Measurements from ENCODE around the gene VAV3.

VAV3 gene

DNA sequence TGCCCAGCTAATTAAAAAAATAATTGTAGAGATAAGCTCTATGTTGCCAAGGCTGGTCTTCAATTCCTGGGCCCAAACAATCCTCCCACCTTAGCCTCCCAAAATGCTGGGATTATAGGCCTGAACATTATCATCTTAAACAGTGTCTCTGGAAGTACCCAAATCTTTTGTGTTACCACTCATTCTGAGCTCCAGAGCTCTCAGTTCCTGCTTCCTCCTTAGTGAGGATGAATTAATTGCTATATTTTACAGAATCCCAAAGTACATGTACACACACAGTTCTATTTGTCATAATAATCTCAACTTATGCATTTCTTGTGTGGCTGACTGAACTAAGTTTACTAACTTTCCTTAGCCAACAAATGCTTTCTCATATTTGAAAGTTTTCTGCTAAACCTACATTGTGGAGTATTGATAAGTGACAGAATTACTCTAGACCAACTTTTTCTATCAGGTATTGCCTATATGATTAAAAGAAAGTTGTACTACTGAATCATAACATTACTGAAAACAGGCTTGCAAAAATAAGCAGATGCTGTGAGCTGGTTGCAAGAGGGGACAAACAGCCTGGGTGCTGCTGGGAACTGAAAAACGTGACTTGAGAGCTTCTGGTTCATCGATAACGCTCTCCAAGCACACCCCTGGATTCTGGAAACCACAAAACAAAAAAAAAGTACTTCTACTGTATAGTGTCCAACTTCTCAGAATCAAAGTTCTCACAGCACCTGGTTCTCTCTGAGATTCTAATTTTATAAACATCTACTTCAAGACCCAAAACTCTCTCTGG is 15.3 kb downstream of the VAV3 start:
- Histone ChIP-seq H3F3A (ENCODE audit: control insufficient read depth, insufficient read depth) (no peaks in the 10 kb centered on the region), H3K9me2 (replicated peaks; ENCODE audit: control insufficient read depth, low read length) (0 out of 2 replicates have a peak, but pooled peaks cover 3% of the 10 kb centered on the region), H3K4me1 (ENCODE audit: control insufficient read depth, low read length) (peaks cover 14% of the 10 kb centered on the region), H3K27me3 (ENCODE audit: control insufficient read depth, low read length) (no peaks in the 10 kb centered on the region), H3K36me3 (ENCODE audit: control insufficient read depth, low read length) (no peaks in the 10 kb centered on the region), H3K9me3 (ENCODE audit: control insufficient read depth, insufficient read depth, low read length) (no peaks in the 10 kb centered on the region), H3K79me2 (ENCODE audit: control insufficient read depth, low read length) (no peaks in the 10 kb centered on the region), H3K27ac (ENCODE audit: low read depth, low read length) (no peak overlapping the region), H3K4me2 (ENCODE audit: low read length) (no peak overlapping the region), H3K4me3 (ENCODE audit: low read length) (no peak overlapping the region), H4K20me1 (ENCODE audit: control insufficient read depth, insufficient read depth, low read depth, low read length) (no peaks in the 10 kb centered on the region)
- no peak for TF ChIP-seq EZH2phosphoT487 (IDR thresholded peaks at IDR 0.05; ENCODE audit: borderline replicate concordance, low read length)
- TF ChIP-seq, protein P1, sequence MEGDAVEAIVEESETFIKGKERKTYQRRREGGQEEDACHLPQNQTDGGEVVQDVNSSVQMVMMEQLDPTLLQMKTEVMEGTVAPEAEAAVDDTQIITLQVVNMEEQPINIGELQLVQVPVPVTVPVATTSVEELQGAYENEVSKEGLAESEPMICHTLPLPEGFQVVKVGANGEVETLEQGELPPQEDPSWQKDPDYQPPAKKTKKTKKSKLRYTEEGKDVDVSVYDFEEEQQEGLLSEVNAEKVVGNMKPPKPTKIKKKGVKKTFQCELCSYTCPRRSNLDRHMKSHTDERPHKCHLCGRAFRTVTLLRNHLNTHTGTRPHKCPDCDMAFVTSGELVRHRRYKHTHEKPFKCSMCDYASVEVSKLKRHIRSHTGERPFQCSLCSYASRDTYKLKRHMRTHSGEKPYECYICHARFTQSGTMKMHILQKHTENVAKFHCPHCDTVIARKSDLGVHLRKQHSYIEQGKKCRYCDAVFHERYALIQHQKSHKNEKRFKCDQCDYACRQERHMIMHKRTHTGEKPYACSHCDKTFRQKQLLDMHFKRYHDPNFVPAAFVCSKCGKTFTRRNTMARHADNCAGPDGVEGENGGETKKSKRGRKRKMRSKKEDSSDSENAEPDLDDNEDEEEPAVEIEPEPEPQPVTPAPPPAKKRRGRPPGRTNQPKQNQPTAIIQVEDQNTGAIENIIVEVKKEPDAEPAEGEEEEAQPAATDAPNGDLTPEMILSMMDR (IDR thresholded peaks at IDR 0.05; ENCODE audit: low read depth, low read length, poor library complexity, severe bottlenecking): no peak

DNA sequence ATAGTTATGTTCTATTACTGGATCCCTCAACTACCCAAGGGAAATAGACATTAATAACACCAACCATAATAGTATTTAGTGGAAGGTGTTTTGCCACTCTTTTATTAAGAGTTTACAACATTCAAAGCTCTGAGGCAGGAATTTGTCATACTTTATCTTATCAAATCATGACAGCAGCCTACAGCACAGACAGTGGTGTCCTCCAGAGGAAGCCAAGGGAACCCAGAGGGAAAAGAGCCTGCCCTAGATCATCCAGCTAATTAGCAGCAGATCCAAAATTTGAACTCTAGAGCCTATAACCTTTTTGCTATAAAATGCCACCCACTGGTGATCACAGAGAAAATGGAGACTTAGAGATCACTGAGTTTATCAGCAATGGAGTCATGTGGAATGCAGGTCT is 18.2 kb downstream of the VAV3 start:
- H3K9me2 ChIP-seq (replicated peaks; ENCODE audit: control insufficient read depth, low read length): 0 out of 2 replicates have a peak, but pooled peaks cover 3% of the 10 kb centered on the region
- H3K4me3 ChIP-seq (ENCODE audit: low read length): no peak overlapping the region
- no peaks in the 10 kb centered on the region for H3K27me3 ChIP-seq (ENCODE audit: control insufficient read depth, low read length)
- no peak overlapping the region for H3K27ac ChIP-seq (ENCODE audit: low read depth, low read length)
- H4K20me1 ChIP-seq (ENCODE audit: control insufficient read depth, insufficient read depth, low read depth, low read length): no peaks in the 10 kb centered on the region
- no peaks in the 10 kb centered on the region for H3K9me3 ChIP-seq (ENCODE audit: control insufficient read depth, insufficient read depth, low read length)
- H3K4me1 ChIP-seq (ENCODE audit: control insufficient read depth, low read length): no peaks in the 10 kb centered on the region
- no peak for TF ChIP-seq EZH2phosphoT487 (IDR thresholded peaks at IDR 0.05; ENCODE audit: borderline replicate concordance, low read length)
- H3K79me2 ChIP-seq (ENCODE audit: control insufficient read depth, low read length): no peaks in the 10 kb centered on the region
- H3K4me2 ChIP-seq (ENCODE audit: low read length): no peak overlapping the region
- no peaks in the 10 kb centered on the region for H3K36me3 ChIP-seq (ENCODE audit: control insufficient read depth, low read length)
- H3F3A ChIP-seq (ENCODE audit: control insufficient read depth, insufficient read depth): no peaks in the 10 kb centered on the region

DNA sequence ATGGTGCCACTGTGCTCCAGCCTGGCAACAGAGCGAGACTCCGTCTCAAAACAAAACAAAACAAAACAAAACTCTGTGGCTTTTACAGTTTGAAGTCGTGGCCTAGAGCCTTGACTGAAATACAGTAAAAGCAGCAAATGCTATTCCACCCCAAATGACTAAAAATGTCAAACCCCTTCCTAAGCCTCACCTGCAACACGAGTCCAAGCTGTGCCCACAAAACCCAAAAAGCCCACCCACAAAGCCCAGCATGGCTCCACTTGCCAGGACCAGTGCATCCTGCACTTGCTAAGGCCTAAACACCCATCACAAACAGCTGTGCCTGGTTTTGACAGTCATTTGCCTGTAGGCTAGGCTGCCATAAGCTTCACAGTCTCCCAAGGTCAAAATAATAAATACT is 21.3 kb downstream of the VAV3 start:
- TF ChIP-seq, protein P1 (IDR thresholded peaks at IDR 0.05; ENCODE audit: low read depth, low read length, poor library complexity, severe bottlenecking): no peak
- TF ChIP-seq EZH2phosphoT487 (IDR thresholded peaks at IDR 0.05; ENCODE audit: borderline replicate concordance, low read length): no peak
- 0 out of 2 replicates have a peak, but pooled peaks cover 3% of the 10 kb centered on the region for H3K9me2 ChIP-seq (replicated peaks; ENCODE audit: control insufficient read depth, low read length)
- no peak overlapping the region for H3K27ac ChIP-seq (ENCODE audit: low read depth, low read length)
- H3K4me1 ChIP-seq (ENCODE audit: control insufficient read depth, low read length): no peaks in the 10 kb centered on the region
- H3F3A ChIP-seq (ENCODE audit: control insufficient read depth, insufficient read depth): no peaks in the 10 kb centered on the region
- H3K9me3 ChIP-seq (ENCODE audit: control insufficient read depth, insufficient read depth, low read length): no peaks in the 10 kb centered on the region
- H3K4me3 ChIP-seq (ENCODE audit: low read length): no peak overlapping the region
- H3K4me2 ChIP-seq (ENCODE audit: low read length): no peak overlapping the region
- H4K20me1 ChIP-seq (ENCODE audit: control insufficient read depth, insufficient read depth, low read depth, low read length): no peaks in the 10 kb centered on the region
- no peaks in the 10 kb centered on the region for H3K79me2 ChIP-seq (ENCODE audit: control insufficient read depth, low read length)
- no peaks in the 10 kb centered on the region for H3K27me3 ChIP-seq (ENCODE audit: control insufficient read depth, low read length)
- no peaks in the 10 kb centered on the region for H3K36me3 ChIP-seq (ENCODE audit: control insufficient read depth, low read length)

DNA sequence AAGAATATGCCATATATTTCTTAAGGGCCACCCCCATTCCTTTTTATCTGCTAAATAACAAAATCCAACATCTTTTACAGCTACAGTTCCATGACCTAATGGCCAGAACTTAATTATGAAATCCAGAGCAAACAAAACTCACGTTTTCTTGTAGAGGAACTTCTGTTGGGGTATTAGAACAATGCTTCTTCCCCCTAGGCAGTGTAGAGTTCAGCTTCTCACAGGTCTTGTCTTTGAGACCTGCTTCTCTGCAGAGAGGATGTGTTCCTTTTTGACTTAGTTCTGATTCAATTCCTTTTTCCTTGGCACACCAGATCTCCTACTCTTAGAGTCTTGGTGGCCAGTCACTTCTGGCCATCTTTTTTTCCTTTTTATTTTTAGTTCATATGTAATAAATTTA is 22.2 kb downstream of the VAV3 start:
- no peaks in the 10 kb centered on the region for H4K20me1 ChIP-seq (ENCODE audit: control insufficient read depth, insufficient read depth, low read depth, low read length)
- no peaks in the 10 kb centered on the region for H3K27me3 ChIP-seq (ENCODE audit: control insufficient read depth, low read length)
- H3K27ac ChIP-seq (ENCODE audit: low read depth, low read length): no peak overlapping the region
- H3K4me3 ChIP-seq (ENCODE audit: low read length): no peak overlapping the region
- H3K4me2 ChIP-seq (ENCODE audit: low read length): no peak overlapping the region
- no peaks in the 10 kb centered on the region for H3K79me2 ChIP-seq (ENCODE audit: control insufficient read depth, low read length)
- no peaks in the 10 kb centered on the region for H3K9me3 ChIP-seq (ENCODE audit: control insufficient read depth, insufficient read depth, low read length)
- no peaks in the 10 kb centered on the region for H3K36me3 ChIP-seq (ENCODE audit: control insufficient read depth, low read length)
- no peaks in the 10 kb centered on the region for H3F3A ChIP-seq (ENCODE audit: control insufficient read depth, insufficient read depth)
- no peaks in the 10 kb centered on the region for H3K4me1 ChIP-seq (ENCODE audit: control insufficient read depth, low read length)
- no peak for TF ChIP-seq EZH2phosphoT487 (IDR thresholded peaks at IDR 0.05; ENCODE audit: borderline replicate concordance, low read length)
- TF ChIP-seq, protein P1 (IDR thresholded peaks at IDR 0.05; ENCODE audit: low read depth, low read length, poor library complexity, severe bottlenecking): no peak
- H3K9me2 ChIP-seq (replicated peaks; ENCODE audit: control insufficient read depth, low read length): 0 out of 2 replicates have a peak, but pooled peaks cover 3% of the 10 kb centered on the region
